Measurements from ENCODE around the gene TRAIP.
"Not testable (repeated sequence)": the region's sequence is repeated elsewhere in the genome, so short reads cannot be mapped to it uniquely, and the experiment has no call there.

TRAIP gene

GRCh38 chr3:49826016-49826415, 30.3 kb downstream of the TRAIP start:
- Histone ChIP-seq H3K9me3 (ENCODE audit: control insufficient read depth, insufficient read depth, low read depth, low read length) (no peaks in the 10 kb centered on the region), H3K36me3 (ENCODE audit: control insufficient read depth in 2 of 2, insufficient read depth in 1 of 2, low read length in 2 of 2) (peaks cover 0 to 34% of the 10 kb centered on the region in 2 experiments; a peak in 1 of 3 replicates), H3K27ac (ENCODE audit: extremely low read depth, low read depth, low read length) (no peak overlapping the region), H3K4me1 (ENCODE audit: control insufficient read depth, insufficient read depth, low read length) (no peaks in the 10 kb centered on the region), H3K4me3 (ENCODE audit: low read depth, low read length) (no peak overlapping the region)
- POLR2A ChIA-PET, result interaction anchor here (0.7 to 1.2 kb wide), 3 partner anchors 23 to 125 kb away, joined by 3 read pairs; partner anchors contain the start of gene INKA1
- CTCF ChIA-PET, result interaction anchor here (0.8 to 2.2 kb wide), 2 partner anchors 13 to 26 kb away, joined by 3 to 12 read pairs; no protein-coding TSS in a partner anchor
- TF ChIP-seq ZNF544 (tag by site-specific recombination; IDR thresholded peaks at IDR 0.05), result no peak

- H3K4me3 ChIP-seq (ENCODE audit: low read depth, low read length); H3K9me3 ChIP-seq (ENCODE audit: control insufficient read depth, insufficient read depth, low read depth, low read length); H3K27ac ChIP-seq (ENCODE audit: extremely low read depth, low read depth, low read length); POLR2A ChIA-PET; H3K36me3 ChIP-seq (ENCODE audit: control insufficient read depth in 2 of 2, insufficient read depth in 1 of 2, low read length in 2 of 2); H3K4me1 ChIP-seq (ENCODE audit: control insufficient read depth, insufficient read depth, low read length): not testable (repeated sequence)
- CTCF ChIA-PET, result interaction anchor here (0.6 to 1.8 kb wide), 2 partner anchors 16 to 80 kb away, joined by 3 to 7 read pairs; partner anchors contain the start of gene MST1R
These were observed 33.2 kb downstream of the TRAIP start for GRCh38 chr3:49823131-49823530.

GRCh38 chr3:49813497-49814174, 42.7 kb downstream of the TRAIP start, which contains the start of gene UBA7:
UBA7 (minus strand) TSS chr3:49813953; CDS start chr3:49813787, 166 bp downstream.
- ChIA-PET POLR2A (interaction anchor here (0.6 kb wide), 1 partner anchor 95 kb away, joined by 3 read pairs; no protein-coding TSS in a partner anchor), CTCF (no interaction called here)
- H3K9me3 ChIP-seq (ENCODE audit: control insufficient read depth, insufficient read depth, low read depth, low read length), result no peaks in the 10 kb centered on the region
- no peaks in the 10 kb centered on the region for H3K4me1 ChIP-seq (ENCODE audit: control insufficient read depth, insufficient read depth, low read length)
- no peak within 1 kb of the TSS for H3K4me3 ChIP-seq (ENCODE audit: low read depth, low read length)
- TF ChIP-seq BCL6B (tag by site-specific recombination; IDR thresholded peaks at IDR 0.05) (no peak), MYNN (tag by site-specific recombination; IDR thresholded peaks at IDR 0.05; ENCODE audit: borderline replicate concordance) (peak; percentile 71; the same call in 1 of the 2 replicates)
- no peaks in the 10 kb centered on the region for H3K36me3 ChIP-seq (ENCODE audit: control insufficient read depth in 2 of 2, insufficient read depth in 1 of 2, low read length in 2 of 2)
- H3K27ac ChIP-seq (ENCODE audit: extremely low read depth, low read depth, low read length), result no peak within 1 kb of the TSS

GRCh38 chr3:49812916-49813496, 43.4 kb downstream of the TRAIP start:
- Histone ChIP-seq H3K36me3 (ENCODE audit: control insufficient read depth in 2 of 2, insufficient read depth in 1 of 2, low read length in 2 of 2) (no peaks in the 10 kb centered on the region), H3K4me1 (ENCODE audit: control insufficient read depth, insufficient read depth, low read length) (no peaks in the 10 kb centered on the region), H3K4me3 (ENCODE audit: low read depth, low read length) (no peak overlapping the region), H3K9me3 (ENCODE audit: control insufficient read depth, insufficient read depth, low read depth, low read length) (no peaks in the 10 kb centered on the region), H3K27ac (ENCODE audit: extremely low read depth, low read depth, low read length) (no peak overlapping the region)
- ChIA-PET CTCF (no interaction called here), POLR2A (no interaction called here)
- TF ChIP-seq ZFHX2 (tag by site-specific recombination; conservative IDR thresholded peaks at IDR 0.05), result no peak
- no peak for TF ChIP-seq ZNF174 (tag by site-specific recombination; IDR thresholded peaks at IDR 0.05)

- POLR2A ChIA-PET, result no interaction called here
- no peak for TF ChIP-seq TRIM28 (IDR thresholded peaks at IDR 0.05; ENCODE audit: borderline replicate concordance, low read length)
- no peak for TF ChIP-seq ZNF610 (tag by site-specific recombination; IDR thresholded peaks at IDR 0.05; ENCODE audit: borderline replicate concordance)
- no peak for TF ChIP-seq ZNF626 (tag by site-specific recombination; IDR thresholded peaks at IDR 0.05)
- TF ChIP-seq ZNF433 (tag by site-specific recombination; IDR thresholded peaks at IDR 0.05; ENCODE audit: low read depth), result no peak
- no peak for TF ChIP-seq ZNF555 (tag by site-specific recombination; conservative IDR thresholded peaks at IDR 0.05)
- TF ChIP-seq ZNF140 (tag by site-specific recombination; IDR thresholded peaks at IDR 0.05), result no peak
- no peak for TF ChIP-seq ZNF341 (tag by site-specific recombination; IDR thresholded peaks at IDR 0.05; ENCODE audit: low read depth)
- Histone ChIP-seq H3K4me1 (ENCODE audit: control insufficient read depth, insufficient read depth, low read length) (no peaks in the 10 kb centered on the region), H3K4me3 (ENCODE audit: low read depth, low read length) (no peak overlapping the region), H3K9me3 (ENCODE audit: control insufficient read depth, insufficient read depth, low read depth, low read length) (no peaks in the 10 kb centered on the region), H3K27ac (ENCODE audit: extremely low read depth, low read depth, low read length) (no peak overlapping the region), H3K36me3 (ENCODE audit: control insufficient read depth in 2 of 2, insufficient read depth in 1 of 2, low read length in 2 of 2) (no peaks in the 10 kb centered on the region)
- CTCF ChIA-PET, result interaction anchor here (1.4 kb wide), 1 partner anchor 32 kb away, joined by 4 read pairs; no protein-coding TSS in a partner anchor
These were observed 48.8 kb downstream of the TRAIP start for GRCh38 chr3:49807431-49808114.
